Pancreas (tissue), 10 donors: ENCODE data around the gene TMEM208. TPM values are rescaled to one million over a fixed set of nuclear protein-coding genes. Genes with fewer than 3 reads are reported as not detected.
A peak's percentile ranks its signal among the peaks of the same experiment; 100 is the strongest.

Experiments
- ATAC-seq, 4 donors: fragments of 200-7000 bp; cut with Tn5 transposase; one replicate each; pipeline versions ENCODE4 v1.8.0 to v1.9.1; 2020; ENCODE audit warnings: mild to moderate bottlenecking in 4 of 4, moderate library complexity in 4 of 4
- DNase-seq, 6 donors: peaks; one replicate each; pipeline ENCODE4 v3.0.0-alpha.2; 2020
- FAIRE-seq: peaks from 2 replicates; lab custom pipeline; 2012; peaks lifted over from hg19 to GRCh38; lab: Jason Lieb, UNC
- H3K27ac ChIP-seq, 4 donors: fragments of 200-600 bp; sonication (generic); 1 replicate in 3 of 4; 2 replicates in 1 of 4; pipeline versions ENCODE4 v1.5.0 to v1.8.0; 2020
- H3K27me3 ChIP-seq, 4 donors: fragments of 200-600 bp; one replicate each; pipeline ENCODE4 v1.8.0; 2021
- H3K36me3 ChIP-seq, 3 donors: fragments of 200-600 bp; sonication (generic) in 1 of 3; one replicate each; pipeline versions ENCODE4 v1.5.0 to v1.8.0; 2020 to 2021
- H3K4me1 ChIP-seq, 3 donors: fragments of 200-600 bp; one replicate each; pipeline ENCODE4 v1.8.0; 2021
- H3K4me3 ChIP-seq, 4 donors: fragments of 200-600 bp; sonication (generic) in 2 of 4; one replicate each; pipeline versions ENCODE4 v1.5.0 to v1.8.0; 2020 to 2021
- H3K9me3 ChIP-seq, 4 donors: fragments of 200-600 bp; one replicate each; pipeline ENCODE4 v1.8.0; 2021
- CTCF ChIP-seq, 4 donors: fragments of 200-600 bp; sonication (generic) in 3 of 4; IDR thresholded peaks; one replicate each; pipeline versions ENCODE4 v1.5.0 to v1.8.0; 2021; ENCODE audit warnings: antibody characterized with exemption in 4 of 4
- WGBS, 2 donors: extraction: QIAGEN DNeasy Blood & Tissue Kit; methylation state at CpG; one replicate each; pipeline ENCODE4 v1.1.7; 2013; 5-methylcytosine and 5-hydroxymethylcytosine counted together
- intact Hi-C, 3 donors: fragments of 100-400 bp; cut with DNase I; formaldehyde crosslinking; loops; one replicate each; pipeline versions ENCODE4 v1.11.1 to v1.14.2; 2022
- polyA plus RNA-seq, 2 donors: library from polyadenylated mRNA; stranded (reverse); fragments of 200-250 nt; gene quantifications; one replicate each; pipeline ENCODE4 v1.2.3, GENCODE V29; 2013
- total RNA-seq, 6 donors: library from RNA; stranded (reverse); fragmentation: NEBNext Ultra II Directional in 4 of 6; extraction: Animal tissue kit (Norgen Biotek cat#: 25700) in 4 of 6; gene quantifications; one replicate each; pipeline versions ENCODE4 v1.2.1 to v1.2.4, GENCODE V29; 2021 to 2023
- donor health status: healthy with polysubstance abuse.
- donor health status: DM: no; HTN: no; CAD: no; lungs with moderate emphysema.
- donor health status: DM: no; HTN: no; CAD: no.
- donor health status: control.
- donor health status: control.
- donor health status: Bipolar disorder and iron deficiency.
- donor health status: DM: yes; HTN: yes; CAD: no.
- donor health status: DM: no; HTN: no; CAD: no.
- donor health status: DM: no; HTN: no; CAD: no.
- donor health status: DM: yes; HTN: yes; CAD: no.

Gene TMEM208
- total and polyA plus RNA-seq, 8 donors = 19.2 to 96.6 (median 26.6) TPM

GRCh38 chr16:67248401-67249177 lies 21.7 kb downstream of the TMEM208 start, which contains the start of gene SLC9A5:
SLC9A5 (plus strand) TSS chr16:67248979; CDS start chr16:67249015, 36 bp downstream.
- peak in 4 of 6 donors; percentile 43 to 83 (median 60) for DNase-seq
- Histone ChIP-seq H3K4me1 (peaks cover 0 to 18% (median 8%) of the 10 kb centered on the region in 3 donors), H3K9me3 (no peaks in the 10 kb centered on the region), H3K36me3 (no peaks in the 10 kb centered on the region), H3K27ac (no peak within 1 kb of the TSS), H3K4me3 (peak within 1 kb of the TSS; percentile 18 to 97 (median 50)), H3K27me3 (no peaks in the 10 kb centered on the region)
- no peak for TF ChIP-seq CTCF (IDR thresholded peaks at IDR 0.05)
- no peak for FAIRE-seq
- no peak for ATAC-seq
- 0 to 1% methylated on average over 57 to 75 of the region's 75 CpGs for WGBS, 2 donors
- intact Hi-C loops = no loop called here

GRCh38 chr16:67249178-67250044 lies 22.5 kb downstream of the TMEM208 start:
- WGBS, 2 donors = 18 to 22% methylated on average over 22 of the region's 22 CpGs
- Histone ChIP-seq H3K4me3 (peak overlapping the region in 3 of 4 donors; percentile 24 to 97 (median 37)), H3K9me3 (no peaks in the 10 kb centered on the region), H3K27me3 (no peaks in the 10 kb centered on the region), H3K4me1 (peaks cover 0 to 15% (median 8%) of the 10 kb centered on the region in 3 donors), H3K36me3 (no peaks in the 10 kb centered on the region), H3K27ac (no peak overlapping the region)
- FAIRE-seq (no peak), DNase-seq (peak in 2 of 6 donors; percentile 19 to 38), ATAC-seq (no peak)
- intact Hi-C loops = no loop called here
- TF ChIP-seq CTCF (IDR thresholded peaks at IDR 0.05) = no peak

- ATAC-seq (no peak), FAIRE-seq (no peak), DNase-seq (no peak)
- H3K27ac ChIP-seq = no peak overlapping the region
- 70 to 79% methylated on average over 4 of the region's 4 CpGs for WGBS, 2 donors
- no peak overlapping the region for H3K4me3 ChIP-seq
- intact Hi-C loops = no loop called here
- H3K4me1 ChIP-seq = peaks cover 0 to 12% (median 8%) of the 10 kb centered on the region in 3 donors
- no peak for TF ChIP-seq CTCF (IDR thresholded peaks at IDR 0.05)
- H3K36me3 ChIP-seq = no peaks in the 10 kb centered on the region
- no peaks in the 10 kb centered on the region for H3K9me3 ChIP-seq
- no peaks in the 10 kb centered on the region for H3K27me3 ChIP-seq
Measured at GRCh38 chr16:67250045-67250327, 23.1 kb downstream of the TMEM208 start.

GRCh38 chr16:67252609-67253497 lies 25.9 kb downstream of the TMEM208 start:
- no peak for FAIRE-seq
- Histone ChIP-seq H3K4me3 (no peak overlapping the region), H3K27ac (no peak overlapping the region), H3K27me3 (no peaks in the 10 kb centered on the region), H3K4me1 (peaks cover 0 to 7% (median 4%) of the 10 kb centered on the region in 3 donors), H3K36me3 (no peaks in the 10 kb centered on the region), H3K9me3 (no peaks in the 10 kb centered on the region)
- 82 to 87% methylated on average over 4 of the region's 4 CpGs for WGBS, 2 donors
- peak in 1 of 6 donors; percentile 8 for DNase-seq
- ATAC-seq = no peak
- no peak for TF ChIP-seq CTCF (IDR thresholded peaks at IDR 0.05)
- intact Hi-C loops = no loop called here
